Aorta (tissue), 5 donors: ENCODE results near the gene CTTNBP2NL. TPM values are rescaled to one million over a fixed set of nuclear protein-coding genes. Genes with fewer than 3 reads are reported as not detected.

ENCODE experiments used
- ATAC-seq: fragments of 200-7000 bp; cut with Tn5 transposase; one replicate; pipeline ENCODE4 v1.9.1; 2022; ENCODE audit warnings: moderate library complexity; ENCODE audit not compliant: low FRiP score
- DNase-seq, 2 donors: peaks; one replicate each; pipeline ENCODE4 v3.0.0-alpha.2; 2020
- H3K27ac ChIP-seq, 2 donors: one replicate each; pipeline ENCODE4 v1.5.1; 2013; ENCODE audit warnings: low read length in 2 of 2, mild to moderate bottlenecking in 2 of 2, moderate library complexity in 2 of 2, control low read depth in 1 of 2, inconsistent platforms in 1 of 2, low read depth in 1 of 2
- H3K27me3 ChIP-seq, 2 donors: one replicate each; pipeline ENCODE4 v1.6.1; 2013; ENCODE audit warnings: control low read depth in 1 of 2, low read length in 1 of 2, mild to moderate bottlenecking in 1 of 2, moderate library complexity in 1 of 2; ENCODE audit not compliant: insufficient read depth in 2 of 2, control insufficient read depth in 1 of 2
- H3K36me3 ChIP-seq, 2 donors: one replicate each; pipeline ENCODE4 v1.6.1; 2013; ENCODE audit warnings: control low read depth in 1 of 2, low read length in 1 of 2, mild to moderate bottlenecking in 1 of 2; ENCODE audit not compliant: insufficient read depth in 2 of 2, control insufficient read depth in 1 of 2
- H3K4me1 ChIP-seq, 2 donors: one replicate each; pipeline ENCODE4 v1.6.1; 2013; ENCODE audit warnings: low read length in 2 of 2, control low read depth in 1 of 2, mild to moderate bottlenecking in 1 of 2, moderate library complexity in 1 of 2; ENCODE audit not compliant: insufficient read depth in 2 of 2, control insufficient read depth in 1 of 2
- H3K4me3 ChIP-seq, 2 donors: one replicate each; pipeline ENCODE4 v1.5.1; 2013; ENCODE audit warnings: low read length in 2 of 2, control low read depth in 1 of 2, mild to moderate bottlenecking in 1 of 2
- H3K9me3 ChIP-seq: one replicate; pipeline ENCODE4 v1.6.1; 2013; ENCODE audit warnings: mild to moderate bottlenecking, low read length; ENCODE audit not compliant: control insufficient read depth
- WGBS, 2 donors: extraction: QIAGEN DNeasy Blood & Tissue Kit; methylation state at CpG; one replicate each; pipeline ENCODE4 v1.1.7; 2013; 5-methylcytosine and 5-hydroxymethylcytosine counted together
- intact Hi-C, 2 donors: fragments of 100-400 bp; cut with DNase I; formaldehyde crosslinking; loops; one replicate each; pipeline versions ENCODE4 v1.14.2 to v1.15.0; 2022
- polyA plus RNA-seq, 2 donors: library from polyadenylated mRNA; stranded (reverse); fragments of 200-250 nt; gene quantifications; one replicate each; pipeline ENCODE4 v1.2.3, GENCODE V29; 2013
- total RNA-seq, 2 donors: library from RNA; stranded (reverse); fragmentation: NEBNext Ultra II Directional; extraction: Animal tissue kit (Norgen Biotek cat#: 25700); gene quantifications; one replicate each; pipeline ENCODE4 v1.2.1, GENCODE V29; 2021
- donor health status: healthy with polysubstance abuse.
- donor health status: Bipolar disorder and iron deficiency.
- donor health status: DM: no; HTN: no; CAD: no.
- donor health status: DM: no; HTN: no; CAD: no.
- donor health status: DM: yes; HTN: yes; CAD: no.

Gene CTTNBP2NL
- total and polyA plus RNA-seq, 4 donors: 7.9 to 65.8 (median 34.4) TPM

- WGBS, 2 donors: 95 to 96% methylated on average over 8 of the region's 8 CpGs
- H3K27ac ChIP-seq: no peak overlapping the region
- no peaks in the 10 kb centered on the region for H3K27me3 ChIP-seq
- no peaks in the 10 kb centered on the region for H3K9me3 ChIP-seq
- no peaks in the 10 kb centered on the region for H3K4me1 ChIP-seq
- intact Hi-C loops: loop anchor here in 1 of 2 donors (10.0 kb wide), 1 partner anchor 108 kb away; the partner anchor contains the start of genes CAPZA1 and ST7L
- DNase-seq (no peak), ATAC-seq (no peak)
- no peaks in the 10 kb centered on the region for H3K36me3 ChIP-seq
- H3K4me3 ChIP-seq: no peak overlapping the region
Observed at GRCh38 chr1:112506731-112507130, 110.7 kb downstream of the CTTNBP2NL start.

- Histone ChIP-seq H3K36me3 (no peaks in the 10 kb centered on the region), H3K9me3 (no peaks in the 10 kb centered on the region), H3K4me1 (no peaks in the 10 kb centered on the region), H3K27ac (no peak overlapping the region), H3K27me3 (no peaks in the 10 kb centered on the region), H3K4me3 (no peak overlapping the region)
- intact Hi-C loops: loop anchor here in 1 of 2 donors (10.0 kb wide), 1 partner anchor 107 kb away; the partner anchor contains the start of genes CAPZA1 and ST7L
- WGBS, 2 donors: 89 to 92% methylated on average over 9 of the region's 9 CpGs
- no peak for DNase-seq
- ATAC-seq: no peak
Observed at GRCh38 chr1:112507336-112507735, 111.3 kb downstream of the CTTNBP2NL start.

- ATAC-seq (peak; percentile 20), DNase-seq (no peak)
- intact Hi-C loops: loop anchor here in 1 of 2 donors (10.0 kb wide), 1 partner anchor 107 kb away; the partner anchor contains the start of genes CAPZA1 and ST7L
- H3K4me3 ChIP-seq: peak overlapping the region in 1 of 2 donors; percentile 33
- no peaks in the 10 kb centered on the region for H3K36me3 ChIP-seq
- no peaks in the 10 kb centered on the region for H3K27me3 ChIP-seq
- no peaks in the 10 kb centered on the region for H3K9me3 ChIP-seq
- no peak overlapping the region for H3K27ac ChIP-seq
- 0 to 1% methylated on average over 12 to 15 of the region's 15 CpGs for WGBS, 2 donors
- H3K4me1 ChIP-seq: no peaks in the 10 kb centered on the region
Observed at GRCh38 chr1:112507921-112508277, 111.9 kb downstream of the CTTNBP2NL start.

GRCh38 chr1:112508278-112509004, 112.4 kb downstream of the CTTNBP2NL start, which contains the start of gene WNT2B:
WNT2B (plus strand) TSS chr1:112508965; CDS start chr1:112509263, 298 bp downstream.
- Histone ChIP-seq H3K4me3 (peak within 1 kb of the TSS; percentile 18 to 33), H3K27me3 (no peaks in the 10 kb centered on the region), H3K9me3 (no peaks in the 10 kb centered on the region), H3K4me1 (no peaks in the 10 kb centered on the region), H3K27ac (no peak within 1 kb of the TSS), H3K36me3 (no peaks in the 10 kb centered on the region)
- DNase-seq: peak; percentile 57 to 79
- intact Hi-C loops: loop anchor here in 1 of 2 donors (10.0 kb wide), 1 partner anchor 106 kb away; the partner anchor contains the start of genes CAPZA1 and ST7L
- peak; percentile 24 for ATAC-seq
- WGBS, 2 donors: 1% methylated on average over 44 to 69 of the region's 69 CpGs

- intact Hi-C loops: loop anchor here in 1 of 2 donors (10.0 kb wide), 1 partner anchor 106 kb away; the partner anchor contains the start of genes CAPZA1 and ST7L
- no peaks in the 10 kb centered on the region for H3K36me3 ChIP-seq
- no peaks in the 10 kb centered on the region for H3K27me3 ChIP-seq
- H3K9me3 ChIP-seq: no peaks in the 10 kb centered on the region
- ATAC-seq: peak; percentile 19
- no peak overlapping the region for H3K27ac ChIP-seq
- H3K4me1 ChIP-seq: no peaks in the 10 kb centered on the region
- 16 to 18% methylated on average over 58 to 66 of the region's 66 CpGs for WGBS, 2 donors
- DNase-seq: peak in 1 of 2 donors; percentile 80
- peak overlapping the region; percentile 18 to 33 for H3K4me3 ChIP-seq
Observed at GRCh38 chr1:112509005-112509659, 113.1 kb downstream of the CTTNBP2NL start.

GRCh38 chr1:112509660-112510178, 113.7 kb downstream of the CTTNBP2NL start:
- WGBS, 2 donors: 59 to 78% methylated on average over 16 of the region's 16 CpGs
- no peaks in the 10 kb centered on the region for H3K9me3 ChIP-seq
- intact Hi-C loops: loop anchor here in 1 of 2 donors (10.0 kb wide), 1 partner anchor 105 kb away; the partner anchor contains the start of genes CAPZA1 and ST7L
- no peak overlapping the region for H3K27ac ChIP-seq
- H3K36me3 ChIP-seq: no peaks in the 10 kb centered on the region
- H3K4me3 ChIP-seq: no peak overlapping the region
- H3K27me3 ChIP-seq: no peaks in the 10 kb centered on the region
- H3K4me1 ChIP-seq: no peaks in the 10 kb centered on the region
- DNase-seq (no peak), ATAC-seq (no peak)

- WGBS, 2 donors: 66 to 85% methylated on average over 7 of the region's 7 CpGs
- no peak for ATAC-seq
- no peaks in the 10 kb centered on the region for H3K4me1 ChIP-seq
- H3K4me3 ChIP-seq: no peak overlapping the region
- no peak overlapping the region for H3K27ac ChIP-seq
- H3K27me3 ChIP-seq: no peaks in the 10 kb centered on the region
- DNase-seq: no peak
- no peaks in the 10 kb centered on the region for H3K9me3 ChIP-seq
- no peaks in the 10 kb centered on the region for H3K36me3 ChIP-seq
- intact Hi-C loops: no loop called here
Observed at GRCh38 chr1:112510340-112510739, 114.3 kb downstream of the CTTNBP2NL start.
